Heart left ventricle (tissue), 13 donors: ENCODE data around the gene C14orf132.

Experiments
- POLR2A ChIP-seq, 2 donors: fragments of 450-650 bp; IDR thresholded peaks; one replicate each; pipeline ENCODE4 v1.6.1; 2017; ENCODE audit warnings: antibody characterized with exemption in 2 of 2, mild to moderate bottlenecking in 2 of 2, moderate library complexity in 2 of 2
- TF ChIP-seq, protein P1 (sequence below), 12 donors: fragments of 200-600 bp; sonication (generic) in 4 of 12; IDR thresholded peaks; one replicate each; pipeline versions ENCODE4 v1.5.0 to v1.8.0; 2018 to 2022; ENCODE audit warnings: antibody characterized with exemption in 12 of 12, mild to moderate bottlenecking in 5 of 12
- donor health status: ischemic (EF 13 %, LVEDD 7.1; RV severe dilation, severe dysfunction).
- donor health status: DM: no; HTN: yes; CAD: no.
- donor health status: DM: no; HTN: no; CAD: no.
- donor health status: ischemic (EF 25% LVEDD 6.9; RV normal size, moderate dysfunction).
- donor health status: ischemic (EF 25% LVEDD 5.7; RV mildly dilated, moderate dysfunction).
- donor health status: ischemic (EF 35%, LVEDD 5.7; RV mildly dilated, moderate dysfunction).
- donor health status: nonischemic (EF 11% LVEDD 7.7; RV severe dilation, severe dysfunction).
- donor health status: DM: yes; HTN: yes; CAD: no.
- donor health status: PGD.
- donor health status: ischemic (EF 29% LVEDD 5.4; RV normal size, mild dysfunction).
- donor health status: nonischemic (EF 23%, LVEDD 6.1; RV moderate dilation, normal function).

DNA sequence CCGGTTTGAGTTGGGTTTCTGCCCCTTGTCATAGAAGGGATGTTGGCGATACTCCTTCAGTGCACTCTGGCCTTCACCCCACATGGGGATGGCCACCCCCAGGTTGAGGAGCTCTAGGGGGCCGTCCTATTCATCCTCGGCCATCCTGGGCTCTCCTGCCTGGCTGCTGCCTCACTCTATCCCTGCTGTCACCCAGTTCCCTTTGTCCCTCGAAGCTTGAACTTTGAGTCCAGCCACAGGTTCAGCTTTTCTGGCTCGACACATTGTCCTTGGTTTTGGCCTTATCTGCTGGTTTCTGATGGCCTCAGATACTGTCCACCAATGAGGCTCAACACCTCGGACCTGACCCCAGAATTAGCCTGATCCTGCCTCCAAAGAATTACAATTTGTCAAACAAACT, 58.6 kb downstream of the C14orf132 start:
- TF ChIP-seq, protein P1, sequence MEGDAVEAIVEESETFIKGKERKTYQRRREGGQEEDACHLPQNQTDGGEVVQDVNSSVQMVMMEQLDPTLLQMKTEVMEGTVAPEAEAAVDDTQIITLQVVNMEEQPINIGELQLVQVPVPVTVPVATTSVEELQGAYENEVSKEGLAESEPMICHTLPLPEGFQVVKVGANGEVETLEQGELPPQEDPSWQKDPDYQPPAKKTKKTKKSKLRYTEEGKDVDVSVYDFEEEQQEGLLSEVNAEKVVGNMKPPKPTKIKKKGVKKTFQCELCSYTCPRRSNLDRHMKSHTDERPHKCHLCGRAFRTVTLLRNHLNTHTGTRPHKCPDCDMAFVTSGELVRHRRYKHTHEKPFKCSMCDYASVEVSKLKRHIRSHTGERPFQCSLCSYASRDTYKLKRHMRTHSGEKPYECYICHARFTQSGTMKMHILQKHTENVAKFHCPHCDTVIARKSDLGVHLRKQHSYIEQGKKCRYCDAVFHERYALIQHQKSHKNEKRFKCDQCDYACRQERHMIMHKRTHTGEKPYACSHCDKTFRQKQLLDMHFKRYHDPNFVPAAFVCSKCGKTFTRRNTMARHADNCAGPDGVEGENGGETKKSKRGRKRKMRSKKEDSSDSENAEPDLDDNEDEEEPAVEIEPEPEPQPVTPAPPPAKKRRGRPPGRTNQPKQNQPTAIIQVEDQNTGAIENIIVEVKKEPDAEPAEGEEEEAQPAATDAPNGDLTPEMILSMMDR (IDR thresholded peaks at IDR 0.05), result no peak
- no peak for TF ChIP-seq POLR2A (IDR thresholded peaks at IDR 0.05)
